GM12892 (cell line): ENCODE results near the gene SIT1.

Experiments used
- POLR2A ChIP-seq: IDR thresholded peaks from 2 replicates; pipeline ENCODE4 v1.6.1; 2011; ENCODE audit warnings: low read depth, low read length, control low read depth
- POLR2AphosphoS5 ChIP-seq: IDR thresholded peaks from 2 replicates; pipeline ENCODE4 v1.6.1; 2011; ENCODE audit warnings: low read depth, low read length, control low read depth
- TAF1 ChIP-seq: IDR thresholded peaks from 2 replicates; pipeline ENCODE4 v1.6.1; 2011; ENCODE audit warnings: low read depth, mild to moderate bottlenecking, control low read depth, low read length, borderline replicate concordance

DNA sequence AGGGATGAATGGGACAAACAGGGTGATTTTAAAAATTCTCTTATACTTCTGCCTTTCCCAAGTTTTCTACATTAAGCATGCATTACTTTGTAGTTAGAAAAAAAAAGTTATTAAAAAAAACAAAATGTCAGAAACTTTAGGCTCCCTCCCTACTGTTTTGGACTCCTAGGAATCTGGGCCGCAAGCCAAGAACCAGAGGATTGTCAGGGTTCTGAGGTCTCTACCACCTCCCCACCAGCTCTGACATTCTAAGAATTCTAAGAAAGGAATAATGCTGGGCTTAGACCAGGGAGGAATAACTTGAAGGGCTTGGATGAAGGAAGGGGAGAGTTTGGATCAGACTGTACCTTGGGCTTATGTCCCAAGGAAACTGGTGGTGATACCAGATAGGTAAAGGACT, 15.3 kb upstream of the SIT1 start:
- TF ChIP-seq TAF1 (no peak), POLR2AphosphoS5 (no peak), POLR2A (no peak)
